ENCODE measurements around the gene SLC13A2.
"Not testable (repeated sequence)": the region's sequence is repeated elsewhere in the genome, so short reads cannot be mapped to it uniquely, and the experiment has no call there.

The SLC13A2 gene

GRCh38 chr17:28519236-28519635 is 45.8 kb downstream of the SLC13A2 start:
- 75% methylated on average over 5 of the region's 5 CpGs for WGBS

GRCh38 chr17:28520687-28521086 is 47.2 kb downstream of the SLC13A2 start:
- Histone ChIP-seq H3K79me1 (replicated peaks; ENCODE audit: low read length, poor library complexity, severe bottlenecking) (no peaks in the 10 kb centered on the region), H2BK120ac (ENCODE audit: low read depth, low read length) (no peak overlapping the region), H3K27ac (ENCODE audit: low read length, poor library complexity, severe bottlenecking) (no peak overlapping the region), H3K14ac (ENCODE audit: low read length in 2 of 2) (no peak overlapping the region), H3K9ac (ENCODE audit: low read length) (no peak overlapping the region), H4K8ac (ENCODE audit: low read length) (no peak overlapping the region), H3K36me3 (ENCODE audit: control insufficient read depth in 1 of 2, insufficient read depth in 2 of 2, low read depth in 1 of 2, low read length in 2 of 2) (no peaks in the 10 kb centered on the region), H2AK5ac (ENCODE audit: low read length, severe bottlenecking) (no peak overlapping the region), H2AFZ (ENCODE audit: low read depth, low read length) (no peak overlapping the region), H4K91ac (ENCODE audit: low read length) (no peak overlapping the region), H3K4me1 (ENCODE audit: control insufficient read depth, insufficient read depth, low read depth, low read length) (peaks cover 17% of the 10 kb centered on the region), H3K4ac (ENCODE audit: low read depth in 1 of 2, low read length in 2 of 2) (no peak overlapping the region), H3K4me3 (ENCODE audit: insufficient read depth in 1 of 2, low read depth in 1 of 2, low read length in 2 of 2) (no peak overlapping the region), H3K9me3 (ENCODE audit: control insufficient read depth, low read length) (no peaks in the 10 kb centered on the region), H3K23ac (ENCODE audit: low read length in 2 of 2) (no peak overlapping the region), H2BK12ac (ENCODE audit: low read length in 2 of 2) (no peak overlapping the region), H2BK5ac (ENCODE audit: low read depth, low read length, poor library complexity, severe bottlenecking) (no peak overlapping the region), H2BK15ac (ENCODE audit: low read depth, poor library complexity, severe bottlenecking) (no peak overlapping the region), H3K27me3 (ENCODE audit: control insufficient read depth in 1 of 2, insufficient read depth in 1 of 2, low read length in 2 of 2) (peaks cover 28 to 44% of the 10 kb centered on the region in 2 experiments), H3K18ac (ENCODE audit: low read depth in 1 of 2, low read length in 2 of 2) (no peak overlapping the region), H3K4me2 (ENCODE audit: low read length, poor library complexity, severe bottlenecking) (no peak overlapping the region)
- WGBS = 60% methylated on average over 6 of the region's 6 CpGs
- no peak for DNase-seq

More at GRCh38 chr17:28519236-28519635, 45.8 kb downstream of the SLC13A2 start:
- Histone ChIP-seq H2AFZ (ENCODE audit: low read depth, low read length) (no peak overlapping the region), H3K4me1 (ENCODE audit: control insufficient read depth, insufficient read depth, low read depth, low read length) (peaks cover 9% of the 10 kb centered on the region), H4K8ac (ENCODE audit: low read length) (no peak overlapping the region), H2AK5ac (ENCODE audit: low read length, severe bottlenecking) (no peak overlapping the region), H3K9ac (ENCODE audit: low read length) (no peak overlapping the region), H3K79me1 (replicated peaks; ENCODE audit: low read length, poor library complexity, severe bottlenecking) (no peaks in the 10 kb centered on the region), H2BK12ac (ENCODE audit: low read length in 2 of 2) (no peak overlapping the region), H3K23ac (ENCODE audit: low read length in 2 of 2) (no peak overlapping the region), H2BK15ac (ENCODE audit: low read depth, poor library complexity, severe bottlenecking) (no peak overlapping the region), H3K4me2 (ENCODE audit: low read length, poor library complexity, severe bottlenecking) (no peak overlapping the region), H2BK5ac (ENCODE audit: low read depth, low read length, poor library complexity, severe bottlenecking) (no peak overlapping the region), H3K14ac (ENCODE audit: low read length in 2 of 2) (no peak overlapping the region), H2BK120ac (ENCODE audit: low read depth, low read length) (no peak overlapping the region), H3K9me3 (ENCODE audit: control insufficient read depth, low read length) (no peaks in the 10 kb centered on the region), H3K27me3 (ENCODE audit: control insufficient read depth in 1 of 2, insufficient read depth in 1 of 2, low read length in 2 of 2) (peaks cover 39 to 57% of the 10 kb centered on the region in 2 experiments), H3K27ac (ENCODE audit: low read length, poor library complexity, severe bottlenecking) (no peak overlapping the region), H3K4me3 (ENCODE audit: insufficient read depth in 1 of 2, low read depth in 1 of 2, low read length in 2 of 2) (no peak overlapping the region), H4K91ac (ENCODE audit: low read length) (no peak overlapping the region), H3K4ac (ENCODE audit: low read depth in 1 of 2, low read length in 2 of 2) (no peak overlapping the region), H3K18ac (ENCODE audit: low read depth in 1 of 2, low read length in 2 of 2) (no peak overlapping the region), H3K36me3 (ENCODE audit: control insufficient read depth in 1 of 2, insufficient read depth in 2 of 2, low read depth in 1 of 2, low read length in 2 of 2) (no peaks in the 10 kb centered on the region)
- DNase-seq = no peak

GRCh38 chr17:28521311-28522085 is 48.1 kb downstream of the SLC13A2 start:
- Histone ChIP-seq H2BK5ac (ENCODE audit: low read depth, low read length, poor library complexity, severe bottlenecking) (no peak overlapping the region), H3K9ac (ENCODE audit: low read length) (no peak overlapping the region), H3K4me1 (ENCODE audit: control insufficient read depth, insufficient read depth, low read depth, low read length) (peaks cover 17% of the 10 kb centered on the region), H3K14ac (ENCODE audit: low read length in 2 of 2) (no peak overlapping the region), H2AFZ (ENCODE audit: low read depth, low read length) (no peak overlapping the region), H4K91ac (ENCODE audit: low read length) (no peak overlapping the region), H3K36me3 (ENCODE audit: control insufficient read depth in 1 of 2, insufficient read depth in 2 of 2, low read depth in 1 of 2, low read length in 2 of 2) (no peaks in the 10 kb centered on the region), H3K27me3 (ENCODE audit: control insufficient read depth in 1 of 2, insufficient read depth in 1 of 2, low read length in 2 of 2) (peaks cover 28 to 38% of the 10 kb centered on the region in 2 experiments), H2BK120ac (ENCODE audit: low read depth, low read length) (no peak overlapping the region), H3K9me3 (ENCODE audit: control insufficient read depth, low read length) (no peaks in the 10 kb centered on the region), H2AK5ac (ENCODE audit: low read length, severe bottlenecking) (no peak overlapping the region), H4K8ac (ENCODE audit: low read length) (no peak overlapping the region), H3K79me1 (replicated peaks; ENCODE audit: low read length, poor library complexity, severe bottlenecking) (no peaks in the 10 kb centered on the region), H2BK12ac (ENCODE audit: low read length in 2 of 2) (no peak overlapping the region), H3K23ac (ENCODE audit: low read length in 2 of 2) (no peak overlapping the region), H3K4me3 (ENCODE audit: insufficient read depth in 1 of 2, low read depth in 1 of 2, low read length in 2 of 2) (no peak overlapping the region), H3K4ac (ENCODE audit: low read depth in 1 of 2, low read length in 2 of 2) (no peak overlapping the region), H3K4me2 (ENCODE audit: low read length, poor library complexity, severe bottlenecking) (no peak overlapping the region), H3K18ac (ENCODE audit: low read depth in 1 of 2, low read length in 2 of 2) (no peak overlapping the region), H2BK15ac (ENCODE audit: low read depth, poor library complexity, severe bottlenecking) (no peak overlapping the region), H3K27ac (ENCODE audit: low read length, poor library complexity, severe bottlenecking) (no peak overlapping the region)
- WGBS = 40% methylated on average over 13 of the region's 21 CpGs
- DNase-seq = no peak

- not testable (repeated sequence) for H2BK5ac ChIP-seq (ENCODE audit: low read depth, low read length, poor library complexity, severe bottlenecking); H3K18ac ChIP-seq (ENCODE audit: low read depth in 1 of 2, low read length in 2 of 2); H3K36me3 ChIP-seq (ENCODE audit: control insufficient read depth in 1 of 2, insufficient read depth in 2 of 2, low read depth in 1 of 2, low read length in 2 of 2); H3K9ac ChIP-seq (ENCODE audit: low read length); H2BK12ac ChIP-seq (ENCODE audit: low read length in 2 of 2); H3K4ac ChIP-seq (ENCODE audit: low read depth in 1 of 2, low read length in 2 of 2); H2BK120ac ChIP-seq (ENCODE audit: low read depth, low read length); H3K4me2 ChIP-seq (ENCODE audit: low read length, poor library complexity, severe bottlenecking); H3K23ac ChIP-seq (ENCODE audit: low read length in 2 of 2); H2BK15ac ChIP-seq (ENCODE audit: low read depth, poor library complexity, severe bottlenecking); H2AK5ac ChIP-seq (ENCODE audit: low read length, severe bottlenecking); DNase-seq; H4K91ac ChIP-seq (ENCODE audit: low read length); H3K4me3 ChIP-seq (ENCODE audit: insufficient read depth in 1 of 2, low read depth in 1 of 2, low read length in 2 of 2); H4K8ac ChIP-seq (ENCODE audit: low read length); H3K27ac ChIP-seq (ENCODE audit: low read length, poor library complexity, severe bottlenecking); H3K9me3 ChIP-seq (ENCODE audit: control insufficient read depth, low read length); H3K14ac ChIP-seq (ENCODE audit: low read length in 2 of 2); H2AFZ ChIP-seq (ENCODE audit: low read depth, low read length); H3K79me1 ChIP-seq (replicated peaks; ENCODE audit: low read length, poor library complexity, severe bottlenecking)
- Histone ChIP-seq H3K27me3 (ENCODE audit: control insufficient read depth in 1 of 2, insufficient read depth in 1 of 2, low read length in 2 of 2) (peaks cover 28 to 35% of the 10 kb centered on the region in 2 experiments), H3K4me1 (ENCODE audit: control insufficient read depth, insufficient read depth, low read depth, low read length) (peaks cover 17% of the 10 kb centered on the region)
- 100% methylated on average over 1 of the region's 4 CpGs for WGBS
Observed at GRCh38 chr17:28522281-28522680, 48.8 kb downstream of the SLC13A2 start.
